Aortic smooth muscle cell (primary cell): ENCODE data around the gene TTYH3. TPM values are rescaled to one million over a fixed set of nuclear protein-coding genes. Genes with fewer than 3 reads are reported as not detected.

Experiments
- total RNA-seq: library from RNA; depleted of rRNA; stranded (reverse); fragments of >200 nt; gene quantifications from 2 replicates; pipeline ENCODE4 v1.2.3, GENCODE V29; 2014

Gene TTYH3, protein sequence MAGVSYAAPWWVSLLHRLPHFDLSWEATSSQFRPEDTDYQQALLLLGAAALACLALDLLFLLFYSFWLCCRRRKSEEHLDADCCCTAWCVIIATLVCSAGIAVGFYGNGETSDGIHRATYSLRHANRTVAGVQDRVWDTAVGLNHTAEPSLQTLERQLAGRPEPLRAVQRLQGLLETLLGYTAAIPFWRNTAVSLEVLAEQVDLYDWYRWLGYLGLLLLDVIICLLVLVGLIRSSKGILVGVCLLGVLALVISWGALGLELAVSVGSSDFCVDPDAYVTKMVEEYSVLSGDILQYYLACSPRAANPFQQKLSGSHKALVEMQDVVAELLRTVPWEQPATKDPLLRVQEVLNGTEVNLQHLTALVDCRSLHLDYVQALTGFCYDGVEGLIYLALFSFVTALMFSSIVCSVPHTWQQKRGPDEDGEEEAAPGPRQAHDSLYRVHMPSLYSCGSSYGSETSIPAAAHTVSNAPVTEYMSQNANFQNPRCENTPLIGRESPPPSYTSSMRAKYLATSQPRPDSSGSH
- 20.9 and 23.4 TPM in 2 replicates for total RNA-seq

DNA sequence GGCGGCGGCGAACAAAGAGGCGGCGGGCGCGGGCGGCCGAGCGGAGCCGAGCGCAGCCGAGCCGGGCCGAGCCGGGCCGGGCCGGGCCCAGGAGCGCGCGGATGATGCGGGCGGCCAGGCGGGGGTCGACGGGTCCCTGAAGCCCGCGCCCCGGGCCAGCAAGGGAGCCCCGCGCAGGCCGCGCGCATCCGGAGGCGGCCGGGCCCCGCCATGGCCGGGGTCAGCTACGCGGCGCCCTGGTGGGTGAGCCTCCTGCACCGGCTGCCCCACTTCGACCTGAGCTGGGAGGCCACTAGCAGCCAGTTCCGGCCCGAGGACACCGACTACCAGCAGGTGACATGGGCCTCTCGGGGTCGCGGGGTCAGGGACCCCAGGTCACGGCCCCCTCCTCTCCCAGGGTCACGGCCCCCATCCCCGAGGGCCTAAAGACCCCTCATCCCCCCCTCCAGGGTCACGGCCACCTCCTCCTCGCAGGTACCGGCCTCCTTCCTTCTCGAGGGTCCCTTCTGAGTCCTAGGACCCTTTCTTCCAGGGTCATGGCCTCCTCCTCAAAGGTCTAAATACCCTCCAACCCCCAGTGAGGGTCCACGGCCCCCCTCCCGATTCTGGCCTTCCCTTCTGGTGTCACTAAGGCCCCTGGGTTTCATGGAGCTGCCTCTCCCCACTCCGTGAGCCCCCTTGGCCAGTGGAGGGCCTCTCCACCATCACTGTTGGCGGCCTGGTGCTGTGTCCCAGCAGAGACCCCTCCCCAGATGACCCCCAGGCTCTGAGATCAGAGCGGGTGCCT lies at the start of gene TTYH3:
TTYH3 (plus strand) TSS at position 41 of the 787 bp plus-strand sequence; CDS start at position 211, 170 bp downstream.

GRCh38 chr7:2687881-2688318 lies 56.1 kb downstream of the TTYH3 start, which contains the start of gene AMZ1:
TSS of gene AMZ1 (plus strand) at chr7:2688202. CDS start at chr7:2700452, 12,250 bp downstream.

Other genes with a start within 250 kb of the TTYH3 start
- gene CHST12, start 228.4 kb upstream of the TTYH3 start, total RNA-seq: 4.2 and 7.1 TPM in 2 replicates
- gene GRIFIN, start 155.6 kb upstream of the TTYH3 start, total RNA-seq: not detected in 2 replicates
- 0.93 and 1.7 TPM in 2 replicates for gene LFNG, start 112.2 kb upstream of the TTYH3 start, total RNA-seq
- gene BRAT1, start 76.5 kb upstream of the TTYH3 start, total RNA-seq: 16.8 and 21.4 TPM in 2 replicates
- gene IQCE, start 73.0 kb upstream of the TTYH3 start, total RNA-seq: 11.1 and 11.8 TPM in 2 replicates
- 0.12 and 0.40 TPM in 2 replicates for gene AMZ1, start 56.2 kb downstream of the TTYH3 start, total RNA-seq
- gene GNA12, start 212.3 kb downstream of the TTYH3 start, total RNA-seq: 17.6 and 22.2 TPM in 2 replicates